ENCODE measurements around the gene ZDHHC17.

- TF ChIP-seq CTCF (conservative IDR thresholded peaks at IDR 0.05 in 1 of 2, IDR thresholded peaks at IDR 0.05 in 1 of 2; ENCODE audit: low read depth in 1 of 2, low read length in 2 of 2) (no peak), EZH2 (IDR thresholded peaks at IDR 0.05; ENCODE audit: low read length, missing control alignments) (no peak)
These were observed 127.7 kb downstream of the ZDHHC17 start for GRCh38 chr12:76891609-76892008.
